Gastroesophageal sphincter (tissue), 4 donors: ENCODE data around the gene ZCWPW1. TPM values are rescaled to one million over a fixed set of nuclear protein-coding genes. Genes with fewer than 3 reads are reported as not detected.

Experiments
- ATAC-seq: fragments of 150-250 bp; one replicate; pipeline ENCODE4 v1.9.1; 2016; ENCODE audit warnings: mild to moderate bottlenecking, moderate library complexity
- H3K27ac ChIP-seq, 4 donors: fragments of 200-600 bp; sonication (generic) in 3 of 4; 1 replicate in 3 of 4; 2 replicates in 1 of 4; pipeline ENCODE4 v1.5.1; 2016 to 2019
- H3K27me3 ChIP-seq: fragments of 200-600 bp; sonication (generic); one replicate; pipeline ENCODE4 v1.5.1; 2019
- H3K36me3 ChIP-seq, 2 donors: fragments of 200-600 bp; sonication (generic); one replicate each; pipeline ENCODE4 v1.5.1; 2019; ENCODE audit warnings: control low read depth in 1 of 2
- H3K4me1 ChIP-seq, 3 donors: fragments of 200-600 bp; sonication (generic); 1 replicate in 2 of 3; 2 replicates in 1 of 3; pipeline ENCODE4 v1.5.1; 2016 to 2019; ENCODE audit warnings: control low read depth in 2 of 3
- H3K4me3 ChIP-seq, 2 donors: fragments of 200-600 bp; sonication (generic); one replicate each; pipeline ENCODE4 v1.5.1; 2019; ENCODE audit warnings: mild to moderate bottlenecking in 1 of 2, moderate library complexity in 1 of 2
- H3K9me3 ChIP-seq, 3 donors: fragments of 200-600 bp; sonication (generic); one replicate each; pipeline ENCODE4 v1.5.1; 2017 to 2019; ENCODE audit warnings: control low read depth in 2 of 3
- CTCF ChIP-seq, 4 experiments: fragments of 200-600 bp in 2 of 4; fragments of 450-650 bp in 2 of 4; sonication (generic) in 1 of 4; IDR thresholded peaks; one replicate each; pipeline ENCODE4 v1.5.1; 2017 to 2019; ENCODE audit warnings: antibody characterized with exemption in 4 of 4, mild to moderate bottlenecking in 2 of 4, moderate library complexity in 2 of 4
- EP300 ChIP-seq: sonication (generic); formaldehyde crosslinking; IDR thresholded peaks from one replicate; pipeline ENCODE4 v1.6.1; 2017; ENCODE audit warnings: antibody characterized with exemption, mild to moderate bottlenecking
- POLR2A ChIP-seq, 2 donors: fragments of 450-650 bp; IDR thresholded peaks; one replicate each; pipeline ENCODE4 v1.6.1; 2017; ENCODE audit warnings: antibody characterized with exemption in 2 of 2, mild to moderate bottlenecking in 2 of 2, moderate library complexity in 1 of 2
- POLR2AphosphoS5 ChIP-seq: sonication (generic); formaldehyde crosslinking; IDR thresholded peaks from one replicate; pipeline ENCODE4 v1.6.1; 2017; ENCODE audit warnings: antibody characterized with exemption
- WGBS, 2 donors: methylation state at CpG; one replicate each; pipeline ENCODE4 v1.1.5; 2018; ENCODE audit warnings: low coverage in 1 of 2; 5-methylcytosine and 5-hydroxymethylcytosine counted together
- total RNA-seq, 4 donors: library from RNA; depleted of rRNA; stranded (reverse); fragments of >200 nt; gene quantifications; one replicate each; pipeline ENCODE4 v1.1.0, GENCODE V29; 2016

ZCWPW1 gene
- total RNA-seq, 4 donors from 2014 or later: 4.9 to 8.2 (median 5.8) TPM

DNA sequence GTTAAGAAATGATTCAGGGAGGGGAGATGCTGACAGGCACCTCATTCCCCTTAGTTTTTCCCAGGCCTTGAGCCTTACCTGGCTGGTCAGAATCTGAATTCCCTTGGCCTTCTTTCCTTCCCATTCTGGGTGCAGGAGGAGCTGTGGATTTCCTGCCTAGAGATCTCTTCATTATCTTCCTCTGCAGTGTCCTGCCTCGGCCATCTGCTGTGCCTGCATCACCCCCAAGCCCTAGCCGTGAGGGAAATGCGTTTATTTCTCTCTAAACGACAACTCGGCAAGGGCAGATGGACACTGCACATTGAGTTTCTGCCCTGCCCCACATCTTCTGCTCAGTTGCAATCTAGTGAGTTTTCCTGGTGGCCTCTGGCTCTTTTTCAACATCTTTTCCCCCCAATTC is 26.7 kb downstream of the ZCWPW1 start:
- no peaks in the 10 kb centered on the region for H3K27me3 ChIP-seq
- no peak for ATAC-seq
- no peaks in the 10 kb centered on the region for H3K9me3 ChIP-seq
- TF ChIP-seq POLR2AphosphoS5 (no peak), POLR2A (IDR thresholded peaks at IDR 0.05) (no peak), CTCF (IDR thresholded peaks at IDR 0.05) (no peak), EP300 (no peak)
- H3K4me3 ChIP-seq: no peak overlapping the region
- no peak overlapping the region for H3K27ac ChIP-seq
- 63 to 71% methylated on average over 5 of the region's 5 CpGs for WGBS, 2 donors
- H3K36me3 ChIP-seq: peaks cover 0 to 8% of the 10 kb centered on the region in 2 donors
- no peaks in the 10 kb centered on the region for H3K4me1 ChIP-seq

DNA sequence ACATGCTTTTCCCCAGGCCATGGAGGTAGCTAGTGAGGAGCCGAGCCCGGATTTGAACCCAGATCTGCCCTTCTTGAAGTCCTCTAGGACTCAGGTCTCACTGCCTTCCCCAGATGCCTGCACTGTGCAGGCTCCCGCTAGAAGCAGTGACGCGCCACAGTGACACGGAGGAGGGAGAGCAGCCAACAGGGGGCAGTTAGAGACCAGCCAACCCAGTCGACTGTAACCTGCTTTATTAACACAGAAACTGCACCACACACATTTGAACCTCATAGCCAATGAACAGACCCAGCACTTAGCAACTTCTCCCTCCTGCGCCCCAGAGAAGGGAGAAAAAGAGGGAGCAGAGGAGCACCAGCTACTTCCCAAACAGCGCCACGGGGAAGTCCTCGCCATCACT is 27.8 kb downstream of the ZCWPW1 start:
- H3K36me3 ChIP-seq: peaks cover 0 to 8% of the 10 kb centered on the region in 2 donors
- H3K4me3 ChIP-seq: no peak overlapping the region
- WGBS, 2 donors: 90 to 100% methylated on average over 2 to 3 of the region's 11 CpGs
- no peaks in the 10 kb centered on the region for H3K27me3 ChIP-seq
- TF ChIP-seq POLR2AphosphoS5: no peak
- no peak for TF ChIP-seq POLR2A (IDR thresholded peaks at IDR 0.05)
- no peak for TF ChIP-seq CTCF (IDR thresholded peaks at IDR 0.05)
- TF ChIP-seq EP300: no peak
- no peak for ATAC-seq
- H3K4me1 ChIP-seq: no peaks in the 10 kb centered on the region
- H3K9me3 ChIP-seq: no peaks in the 10 kb centered on the region
- H3K27ac ChIP-seq: no peak overlapping the region

DNA sequence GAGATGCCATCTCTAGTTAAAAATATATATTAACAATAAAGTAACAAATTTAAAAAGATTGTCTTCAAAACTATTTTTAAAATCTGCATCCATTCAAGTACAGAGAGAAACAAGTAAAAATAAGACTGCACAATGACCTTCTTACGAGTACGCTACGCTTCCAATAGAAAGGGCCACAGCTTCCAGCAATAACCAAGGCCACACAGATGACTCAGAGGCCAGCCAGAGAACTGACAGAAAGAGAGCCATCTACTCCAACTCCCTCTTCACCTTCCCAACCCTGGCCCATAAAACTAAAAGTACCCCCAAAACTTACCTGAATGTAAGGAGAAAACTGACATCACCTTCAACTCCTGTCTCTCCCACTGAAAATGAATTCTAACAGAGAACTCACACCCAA is 28.5 kb downstream of the ZCWPW1 start:
- Histone ChIP-seq H3K4me1 (no peaks in the 10 kb centered on the region), H3K27ac (no peak overlapping the region), H3K9me3 (no peaks in the 10 kb centered on the region), H3K4me3 (no peak overlapping the region), H3K27me3 (no peaks in the 10 kb centered on the region), H3K36me3 (peaks cover 0 to 8% of the 10 kb centered on the region in 2 donors)
- 94 to 100% methylated on average over 3 of the region's 3 CpGs for WGBS, 2 donors
- no peak for TF ChIP-seq POLR2AphosphoS5
- TF ChIP-seq EP300: no peak
- TF ChIP-seq POLR2A (IDR thresholded peaks at IDR 0.05): no peak
- no peak for TF ChIP-seq CTCF (IDR thresholded peaks at IDR 0.05)
- ATAC-seq: no peak

DNA sequence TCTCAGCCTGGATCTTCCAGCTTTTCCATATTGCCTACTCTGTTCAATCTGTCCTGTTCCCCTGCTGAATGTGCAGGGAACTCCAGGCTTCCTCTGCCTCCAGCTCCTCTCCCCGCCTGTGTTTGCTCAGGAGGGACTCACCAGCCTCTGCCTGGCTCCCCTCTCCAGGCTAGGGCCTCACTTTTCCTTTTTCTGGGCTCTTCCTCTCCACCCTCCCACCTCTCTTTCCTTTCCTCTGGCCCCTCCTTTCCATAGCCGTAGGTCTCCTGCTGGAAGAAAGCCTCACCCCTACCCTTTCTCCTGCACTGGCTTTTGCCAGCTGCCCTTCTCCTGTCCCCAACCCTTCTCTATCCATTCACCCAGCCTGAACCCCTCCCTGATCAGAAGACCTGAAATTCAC is 30.3 kb downstream of the ZCWPW1 start:
- Histone ChIP-seq H3K36me3 (peaks cover 0 to 6% of the 10 kb centered on the region in 2 donors), H3K27me3 (no peaks in the 10 kb centered on the region), H3K27ac (no peak overlapping the region), H3K4me3 (no peak overlapping the region), H3K9me3 (no peaks in the 10 kb centered on the region), H3K4me1 (no peaks in the 10 kb centered on the region)
- TF ChIP-seq CTCF (IDR thresholded peaks at IDR 0.05) (no peak), POLR2A (IDR thresholded peaks at IDR 0.05) (no peak), EP300 (no peak), POLR2AphosphoS5 (no peak)
- ATAC-seq: no peak
- 40 to 50% methylated on average over 1 to 2 of the region's 2 CpGs for WGBS, 2 donors

- Histone ChIP-seq H3K9me3 (no peaks in the 10 kb centered on the region), H3K4me1 (no peaks in the 10 kb centered on the region), H3K4me3 (no peak overlapping the region), H3K27ac (no peak overlapping the region), H3K36me3 (peaks cover 0 to 3% of the 10 kb centered on the region in 2 donors), H3K27me3 (no peaks in the 10 kb centered on the region)
- ATAC-seq: no peak
- TF ChIP-seq POLR2A (IDR thresholded peaks at IDR 0.05) (no peak), POLR2AphosphoS5 (no peak), EP300 (no peak), CTCF (IDR thresholded peaks at IDR 0.05) (no peak)
- WGBS, 2 donors: 54 to 56% methylated on average over 5 to 8 of the region's 13 CpGs
Measured at GRCh38 chr7:100397315-100398081, 31.0 kb downstream of the ZCWPW1 start.
